ENCODE results near the gene NEURL1.

Gene NEURL1

DNA sequence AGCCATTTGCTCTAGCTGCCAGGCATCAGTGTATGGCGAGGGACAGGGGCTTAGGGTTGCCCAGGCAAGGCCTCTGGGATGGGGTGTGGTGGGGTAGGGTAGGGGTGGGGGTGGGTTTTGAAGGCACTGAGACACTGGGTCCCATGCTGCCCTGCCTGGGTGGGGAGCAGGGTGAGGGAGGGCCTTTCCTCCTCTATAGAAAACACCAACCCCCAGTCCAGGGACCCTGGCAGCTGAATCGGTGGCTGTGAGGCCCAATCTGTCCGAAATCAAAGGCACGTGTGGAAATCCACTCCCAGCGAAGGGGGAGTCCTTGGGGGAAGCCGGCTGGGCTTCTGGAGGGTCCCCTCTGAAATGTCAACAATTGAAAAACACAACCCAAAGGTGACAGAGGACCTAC, 106.4 kb downstream of the NEURL1 start:
- no peaks in the 10 kb centered on the region for H3K27me3 ChIP-seq (replicated peaks)
- peaks cover 17% of the 10 kb centered on the region for H3K36me3 ChIP-seq (replicated peaks)
- TF ChIP-seq, protein P1, sequence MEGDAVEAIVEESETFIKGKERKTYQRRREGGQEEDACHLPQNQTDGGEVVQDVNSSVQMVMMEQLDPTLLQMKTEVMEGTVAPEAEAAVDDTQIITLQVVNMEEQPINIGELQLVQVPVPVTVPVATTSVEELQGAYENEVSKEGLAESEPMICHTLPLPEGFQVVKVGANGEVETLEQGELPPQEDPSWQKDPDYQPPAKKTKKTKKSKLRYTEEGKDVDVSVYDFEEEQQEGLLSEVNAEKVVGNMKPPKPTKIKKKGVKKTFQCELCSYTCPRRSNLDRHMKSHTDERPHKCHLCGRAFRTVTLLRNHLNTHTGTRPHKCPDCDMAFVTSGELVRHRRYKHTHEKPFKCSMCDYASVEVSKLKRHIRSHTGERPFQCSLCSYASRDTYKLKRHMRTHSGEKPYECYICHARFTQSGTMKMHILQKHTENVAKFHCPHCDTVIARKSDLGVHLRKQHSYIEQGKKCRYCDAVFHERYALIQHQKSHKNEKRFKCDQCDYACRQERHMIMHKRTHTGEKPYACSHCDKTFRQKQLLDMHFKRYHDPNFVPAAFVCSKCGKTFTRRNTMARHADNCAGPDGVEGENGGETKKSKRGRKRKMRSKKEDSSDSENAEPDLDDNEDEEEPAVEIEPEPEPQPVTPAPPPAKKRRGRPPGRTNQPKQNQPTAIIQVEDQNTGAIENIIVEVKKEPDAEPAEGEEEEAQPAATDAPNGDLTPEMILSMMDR (IDR thresholded peaks at IDR 0.05; ENCODE audit: low read depth, low read length, missing control alignments), result no peak
- in situ Hi-C loops (cut with HindIII; ENCODE audit: low pct_ligation_motif_present, low sequenced_read_pairs), result no loop called here
- H3K27ac ChIP-seq, result no peak overlapping the region
- no peak for DNase-seq
- no peak overlapping the region for H3K4me3 ChIP-seq (ENCODE audit: low read depth, low read length)

DNA sequence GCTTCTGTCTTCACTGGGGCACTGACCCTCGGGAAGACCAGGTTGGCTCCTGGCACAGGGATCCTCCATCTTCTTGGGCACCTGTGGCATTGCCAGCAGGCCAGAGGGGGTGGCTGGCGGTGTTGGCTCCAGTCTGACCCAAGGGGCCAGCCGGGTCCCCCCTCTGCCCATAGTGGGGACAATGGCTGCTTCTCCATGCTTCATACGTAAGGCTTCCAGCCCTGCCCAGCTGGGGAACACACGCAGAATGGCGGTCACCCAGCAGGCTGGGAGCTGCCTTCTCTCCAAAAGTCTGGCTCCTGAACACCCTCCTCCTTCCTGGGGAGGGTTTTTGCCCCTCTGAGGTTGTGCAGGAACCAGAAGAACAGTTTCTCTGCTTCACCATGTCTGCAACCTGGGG, 106.8 kb downstream of the NEURL1 start:
- in situ Hi-C loops (cut with HindIII; ENCODE audit: low pct_ligation_motif_present, low sequenced_read_pairs), result no loop called here
- no peak overlapping the region for H3K4me3 ChIP-seq (ENCODE audit: low read depth, low read length)
- H3K27me3 ChIP-seq (replicated peaks), result no peaks in the 10 kb centered on the region
- TF ChIP-seq, protein P1 (IDR thresholded peaks at IDR 0.05; ENCODE audit: low read depth, low read length, missing control alignments), result no peak
- H3K36me3 ChIP-seq (replicated peaks), result peaks cover 17% of the 10 kb centered on the region
- no peak overlapping the region for H3K27ac ChIP-seq
- no peak for DNase-seq

DNA sequence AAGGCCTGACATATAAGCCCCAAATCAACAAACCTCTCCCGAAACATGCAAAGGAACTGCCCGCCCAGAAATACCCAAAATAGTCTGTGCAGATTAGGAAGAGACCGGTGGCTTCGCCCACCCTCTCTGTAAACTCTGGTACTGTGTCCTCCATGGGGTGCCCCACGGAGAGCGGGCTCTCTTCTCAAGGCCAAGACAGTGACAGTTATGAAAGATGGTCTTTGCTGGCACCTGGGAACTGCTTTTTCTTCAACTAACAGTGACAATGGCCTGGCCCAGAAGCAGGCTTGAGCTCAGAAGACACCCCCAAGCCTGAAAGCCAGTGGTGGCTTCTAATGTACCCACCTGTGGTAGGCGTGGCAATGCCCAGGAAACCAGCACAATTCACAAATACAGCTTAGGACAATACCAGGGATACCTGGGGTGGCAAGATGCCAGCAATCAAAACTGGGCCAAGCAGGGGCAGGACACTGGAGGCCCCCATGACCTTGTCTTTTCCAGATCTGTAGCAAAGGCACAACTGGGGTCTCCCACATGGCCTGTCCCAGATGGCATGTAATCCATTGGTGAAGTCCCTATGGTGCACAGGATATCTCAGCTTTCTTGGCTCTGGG, 107.6 kb downstream of the NEURL1 start:
- TF ChIP-seq, protein P1 (IDR thresholded peaks at IDR 0.05; ENCODE audit: low read depth, low read length, missing control alignments), result no peak
- Histone ChIP-seq H3K4me3 (ENCODE audit: low read depth, low read length) (no peak overlapping the region), H3K27me3 (replicated peaks) (no peaks in the 10 kb centered on the region), H3K36me3 (replicated peaks) (peaks cover 17% of the 10 kb centered on the region), H3K27ac (no peak overlapping the region)
- in situ Hi-C loops (cut with HindIII; ENCODE audit: low pct_ligation_motif_present, low sequenced_read_pairs), result no loop called here
- DNase-seq, result no peak

DNA sequence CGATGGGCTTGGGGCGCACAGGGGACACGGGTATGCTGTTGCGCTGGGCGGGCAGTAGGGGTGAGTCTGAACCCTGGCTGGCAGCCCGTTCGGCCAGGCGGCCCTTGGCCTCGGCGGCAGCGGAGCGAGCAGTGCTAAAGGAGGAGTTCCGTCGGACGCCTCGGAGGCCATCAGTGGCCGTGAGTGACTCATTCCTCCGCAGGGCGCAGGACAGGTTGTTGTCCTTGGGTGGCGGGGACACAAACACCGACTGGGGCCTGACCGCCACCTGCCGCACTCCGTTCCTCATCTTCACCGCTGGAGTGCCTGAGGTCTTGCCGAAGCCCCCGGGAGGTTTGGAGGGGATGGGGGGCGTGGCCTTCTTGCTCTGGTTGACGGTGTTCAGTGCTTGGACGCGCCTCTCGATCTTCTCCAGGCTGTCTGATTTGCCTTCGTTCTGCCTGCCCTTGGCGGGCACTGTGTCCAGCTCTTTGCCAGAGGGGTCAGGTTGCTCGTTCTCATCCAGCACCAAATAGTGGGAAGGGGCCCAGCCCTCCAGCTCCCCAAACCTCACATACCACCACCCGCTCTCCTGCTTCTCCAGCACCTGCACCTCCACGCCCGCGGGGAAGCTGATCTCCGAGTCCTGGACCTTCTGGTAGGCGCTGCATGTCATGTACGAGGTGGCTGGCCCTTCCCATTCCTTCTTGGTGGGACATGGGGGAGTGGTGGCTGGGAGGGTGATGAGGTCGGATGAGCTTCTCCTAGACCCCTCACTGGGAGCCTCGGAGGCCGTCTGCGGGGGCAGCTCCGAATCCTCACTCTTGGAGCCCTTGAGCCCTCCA, 108.7 kb downstream of the NEURL1 start:
- Histone ChIP-seq H3K36me3 (replicated peaks) (peaks cover 17% of the 10 kb centered on the region), H3K27ac (no peak overlapping the region), H3K4me3 (ENCODE audit: low read depth, low read length) (no peak overlapping the region), H3K27me3 (replicated peaks) (no peaks in the 10 kb centered on the region)
- no peak for DNase-seq
- TF ChIP-seq, protein P1 (IDR thresholded peaks at IDR 0.05; ENCODE audit: low read depth, low read length, missing control alignments), result no peak
- in situ Hi-C loops (cut with HindIII; ENCODE audit: low pct_ligation_motif_present, low sequenced_read_pairs), result no loop called here

- Histone ChIP-seq H3K36me3 (replicated peaks) (peaks cover 17% of the 10 kb centered on the region), H3K27me3 (replicated peaks) (no peaks in the 10 kb centered on the region), H3K4me3 (ENCODE audit: low read depth, low read length) (no peak overlapping the region), H3K27ac (no peak overlapping the region)
- in situ Hi-C loops (cut with HindIII; ENCODE audit: low pct_ligation_motif_present, low sequenced_read_pairs), result no loop called here
- TF ChIP-seq, protein P1 (IDR thresholded peaks at IDR 0.05; ENCODE audit: low read depth, low read length, missing control alignments), result no peak
- DNase-seq, result no peak
Measured at GRCh38 chr10:103602852-103603155, 109.3 kb downstream of the NEURL1 start.
